GM21723 (cell line): ENCODE data around the gene COG4.
"Not testable (repeated sequence)": the region's sequence is repeated elsewhere in the genome, so short reads cannot be mapped to it uniquely, and the experiment has no call there.

ENCODE experiments used
- ATAC-seq: cut with Tn5 transposase; IDR thresholded peaks from one replicate; pipeline ENCODE4 v1.9.1; 2021; ENCODE audit warnings: mild to moderate bottlenecking, moderate library complexity; ENCODE audit not compliant: unreplicated experiment

Gene COG4

GRCh38 chr16:70457446-70458166, 65.7 kb downstream of the COG4 start:
- ATAC-seq, result no peak

DNA sequence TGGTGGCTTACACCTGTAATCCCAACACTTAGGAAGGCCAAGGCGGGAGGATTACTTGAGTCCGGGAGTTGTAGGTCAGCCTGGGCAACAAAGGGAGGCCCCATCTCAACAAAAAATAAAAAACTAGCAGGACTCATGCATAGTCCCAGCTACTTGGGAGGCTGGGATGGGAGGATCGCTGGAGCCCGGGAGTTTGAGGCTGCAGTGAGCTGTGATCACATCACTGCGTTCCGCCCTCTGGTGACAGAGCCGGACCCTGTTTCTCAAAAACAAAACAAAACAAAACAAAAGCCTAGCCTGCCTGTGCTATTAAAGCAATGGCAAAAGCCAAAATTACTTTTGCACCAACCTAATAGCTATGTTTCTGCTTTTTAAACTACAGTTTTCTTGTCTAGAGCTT, 67.4 kb downstream of the COG4 start:
- ATAC-seq, result no peak

- peak; percentile 93 for ATAC-seq
Observed at GRCh38 chr16:70454222-70455034, 68.9 kb downstream of the COG4 start, which contains the start of gene FCSK. Gene FCSK (plus strand): TSS chr16:70454595. CDS start chr16:70463191, 8,596 bp downstream.

GRCh38 chr16:70453892-70454221, 69.5 kb downstream of the COG4 start:
- no peak for ATAC-seq

- ATAC-seq, result no peak
Observed at GRCh38 chr16:70453117-70453891, 70.0 kb downstream of the COG4 start.

- not testable (repeated sequence) for ATAC-seq
Observed at GRCh38 chr16:70451004-70451340, 72.4 kb downstream of the COG4 start.

GRCh38 chr16:70450142-70451003, 73.0 kb downstream of the COG4 start:
- not testable (repeated sequence) for ATAC-seq

DNA sequence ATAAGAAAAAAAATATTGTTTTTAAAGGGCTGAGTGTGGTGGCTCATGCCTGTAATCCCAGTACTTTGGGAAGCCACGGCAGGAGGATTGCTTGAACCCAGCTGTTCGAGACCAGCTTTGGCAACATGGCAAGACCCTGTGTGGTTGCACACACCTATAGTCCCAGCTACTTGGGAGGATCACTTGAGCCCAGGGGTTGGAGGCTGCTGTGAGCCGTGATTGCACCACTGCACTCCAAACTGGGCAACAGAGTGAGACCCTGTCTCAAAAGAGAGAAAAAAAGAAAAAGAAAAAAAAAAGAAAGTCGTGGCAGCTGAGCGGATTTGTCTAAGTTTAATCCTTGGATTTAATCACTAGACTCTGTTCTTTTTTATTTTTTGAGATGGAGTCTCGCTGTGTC, 75.3 kb downstream of the COG4 start:
- ATAC-seq, result no peak

GRCh38 chr16:70444249-70445063, 78.9 kb downstream of the COG4 start:
- no peak for ATAC-seq

DNA sequence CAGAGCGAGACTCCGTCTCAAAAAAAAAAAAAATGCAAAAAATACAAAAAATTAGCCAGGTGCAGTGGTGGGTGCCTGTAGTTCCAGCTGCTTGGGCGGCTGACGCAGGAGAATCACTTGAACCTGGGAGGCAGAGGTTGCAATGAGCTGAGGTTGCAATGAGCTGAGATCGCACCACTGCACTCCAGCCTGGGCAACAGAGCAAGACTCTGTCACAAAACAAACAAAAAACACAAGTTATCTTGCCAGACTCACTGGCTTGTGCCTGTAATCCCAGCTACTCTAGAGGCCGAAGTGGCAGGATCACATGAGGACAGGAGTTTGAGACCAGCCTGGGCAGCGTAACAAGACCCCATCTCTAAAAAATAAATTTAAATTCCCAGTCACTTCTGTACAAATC, 81.0 kb downstream of the COG4 start:
- ATAC-seq, result no peak

GRCh38 chr16:70441406-70441990, 81.9 kb downstream of the COG4 start:
- no peak for ATAC-seq

- ATAC-seq, result no peak
Observed at GRCh38 chr16:70440009-70440692, 83.2 kb downstream of the COG4 start.

- ATAC-seq, result peak; percentile 79
Observed at GRCh38 chr16:70438969-70439862, 84.1 kb downstream of the COG4 start, which contains the start of gene ST3GAL2. Gene ST3GAL2 (minus strand): TSS chr16:70439100. CDS start chr16:70398530, 40,570 bp downstream.

- ATAC-seq, result no peak
Observed at GRCh38 chr16:70438585-70438968, 84.8 kb downstream of the COG4 start.

DNA sequence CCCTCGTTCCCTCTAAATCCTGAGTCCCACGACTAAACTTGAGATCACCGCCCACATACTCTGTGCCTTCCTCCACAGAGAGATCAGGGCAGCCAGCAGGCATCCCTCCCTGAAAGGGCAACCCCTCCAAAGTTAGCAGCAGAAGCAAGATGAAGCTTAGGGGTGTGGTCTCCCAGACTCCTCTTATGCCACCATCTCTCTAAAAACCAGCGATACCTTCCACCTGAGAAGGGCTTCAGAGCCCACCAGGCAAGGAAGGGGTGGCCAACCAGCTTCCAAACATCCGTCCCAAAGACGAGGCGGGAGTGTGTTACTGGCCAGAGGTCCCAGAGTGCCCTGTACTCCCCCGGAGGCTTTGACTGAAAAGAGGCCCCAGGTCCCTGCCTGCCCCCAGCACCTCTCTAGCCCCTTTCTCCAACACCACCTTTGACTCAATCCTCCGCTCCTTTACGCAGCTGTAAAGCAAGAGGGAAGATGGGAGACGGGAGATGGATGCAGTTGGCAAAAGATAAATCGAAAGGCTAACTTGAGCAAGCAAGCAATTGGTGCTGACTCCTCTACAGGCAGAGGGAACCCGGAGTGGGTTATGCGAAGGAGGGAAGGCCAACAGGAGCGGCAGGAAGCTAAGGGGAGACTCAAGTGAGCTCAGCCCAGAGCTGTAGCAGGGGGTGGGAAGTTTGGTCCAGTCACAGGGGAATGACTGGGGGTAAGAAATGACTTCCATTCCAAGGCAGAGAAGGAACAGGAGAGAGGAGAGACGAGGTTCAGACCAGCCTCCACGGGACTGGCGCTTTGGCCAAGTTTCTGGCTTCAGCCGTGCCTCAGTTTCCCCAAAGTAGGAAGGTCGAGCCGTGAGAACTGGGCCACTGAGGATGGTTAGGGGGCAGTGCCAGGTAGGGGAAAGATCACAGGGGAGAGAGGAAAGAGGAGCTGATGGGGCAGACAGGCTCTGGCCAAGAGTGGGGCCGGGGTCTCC, 85.5 kb downstream of the COG4 start:
- ATAC-seq, result no peak

DNA sequence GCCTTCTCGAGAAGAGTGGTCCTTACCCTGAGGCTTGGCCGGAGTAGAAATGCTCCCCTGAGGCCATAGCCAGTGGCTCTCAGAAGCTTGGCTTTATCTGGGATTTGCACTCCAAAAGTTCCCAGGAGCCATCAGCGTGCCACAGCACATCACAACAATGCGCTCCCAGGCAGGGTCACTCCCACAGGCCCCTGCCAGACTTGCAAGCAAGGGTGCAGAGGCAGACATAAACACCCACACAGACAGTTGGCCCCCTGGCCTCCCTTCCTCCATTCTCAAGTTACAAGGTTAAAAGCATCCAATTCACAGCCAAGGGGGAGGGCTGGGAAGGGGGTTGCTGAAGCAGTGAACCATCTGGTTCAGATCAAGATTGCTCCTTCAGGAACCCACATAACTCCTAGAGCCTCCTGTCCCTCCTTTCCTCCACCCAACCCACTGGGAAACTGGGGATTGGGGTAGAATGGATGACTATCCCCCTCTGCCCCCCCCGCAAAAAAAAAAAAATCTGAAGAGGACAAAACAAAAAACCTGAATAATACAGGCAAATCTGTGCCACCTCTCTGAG, 86.3 kb downstream of the COG4 start:
- ATAC-seq, result no peak
